Ovary (tissue), 9 donors: ENCODE measurements around the gene NUP188. TPM values are rescaled to one million over a fixed set of nuclear protein-coding genes. Genes with fewer than 3 reads are reported as not detected.

ENCODE experiments used
- DNase-seq, 5 donors: peaks; one replicate each; pipeline ENCODE4 v3.0.0-alpha.2; 2019 to 2020
- H3K27ac ChIP-seq, 2 donors: fragments of 200-600 bp; one replicate each; pipeline versions ENCODE4 v1.5.1 to v1.8.0; 2019 to 2022
- H3K27me3 ChIP-seq: fragments of 200-600 bp; one replicate; pipeline ENCODE4 v1.8.0; 2022
- H3K36me3 ChIP-seq: fragments of 200-600 bp; sonication (generic); one replicate; pipeline ENCODE4 v1.5.1; 2019
- H3K4me1 ChIP-seq: one replicate; pipeline ENCODE4 v1.8.1; 2013; ENCODE audit warnings: mild to moderate bottlenecking, moderate library complexity; ENCODE audit not compliant: insufficient read depth
- H3K4me3 ChIP-seq: fragments of 200-600 bp; sonication (generic); one replicate; pipeline ENCODE4 v1.5.1; 2017
- H3K9me3 ChIP-seq, 2 donors: fragments of 200-600 bp in 1 of 2; sonication (generic) in 1 of 2; one replicate each; pipeline versions ENCODE4 v1.5.1 to v1.8.1; 2013 to 2019; ENCODE audit warnings: mild to moderate bottlenecking in 1 of 2, moderate library complexity in 1 of 2
- EP300 ChIP-seq: sonication (generic); formaldehyde crosslinking; IDR thresholded peaks from one replicate; pipeline ENCODE4 v1.6.1; 2017; ENCODE audit warnings: antibody characterized with exemption
- POLR2A ChIP-seq: fragments of 450-650 bp; IDR thresholded peaks from one replicate; pipeline ENCODE4 v1.6.1; 2017; ENCODE audit warnings: antibody characterized with exemption, mild to moderate bottlenecking, moderate library complexity
- WGBS, 3 donors: extraction: QIAGEN DNeasy Blood & Tissue Kit in 1 of 3; methylation state at CpG; one replicate each; pipeline versions ENCODE4 v1.1.5 to v1.1.7; 2013 to 2017; 5-methylcytosine and 5-hydroxymethylcytosine counted together
- intact Hi-C, 4 donors: fragments of 100-400 bp; cut with DNase I; formaldehyde crosslinking; loops; one replicate each; pipeline versions ENCODE4 v1.11.0 to v1.15.1; 2022 to 2023
- polyA plus RNA-seq, 2 donors: library from polyadenylated mRNA; stranded (reverse); fragments of 200-250 nt in 1 of 2; fragments of 350-450 nt in 1 of 2; fragmentation: Illumina TruSeq in 1 of 2; extraction: RNeasy Lipid Tissue Mini Kit (QIAGEN cat#74804) in 1 of 2; gene quantifications; one replicate each; pipeline ENCODE4 v1.2.3, GENCODE V29; 2013 to 2014
- total RNA-seq, 7 donors: library from RNA; depleted of rRNA in 2 of 7; stranded (reverse); fragments of >200 nt in 2 of 7; fragmentation: NEBNext Ultra II Directional in 3 of 7; extraction: Animal tissue kit (Norgen Biotek cat#: 25700) in 3 of 7; gene quantifications; one replicate each; pipeline versions ENCODE4 v1.1.0 to v1.2.4, GENCODE V29; 2016 to 2023
- TF ChIP-seq, protein P1 (sequence below), 3 donors: fragments of 450-650 bp in 2 of 3; fragments of 200-600 bp in 1 of 3; IDR thresholded peaks; one replicate each; pipeline versions ENCODE4 v1.5.1 to v1.8.0; 2016 to 2022; ENCODE audit warnings: antibody characterized with exemption in 3 of 3, mild to moderate bottlenecking in 1 of 3
- donor health status: DM: no; HTN: no; CAD: no; lungs with moderate emphysema.
- donor health status: DM: no; HTN: no; CAD: no.
- donor health status: Bipolar disorder and iron deficiency.
- donor health status: DM: yes; HTN: yes; CAD: no.
- donor health status: DM: no; HTN: no; CAD: no.
- donor health status: DM: yes; HTN: yes; CAD: no.

The NUP188 gene
- total and polyA plus RNA-seq, 9 donors: 10.6 to 43.8 (median 25.1) TPM

DNA sequence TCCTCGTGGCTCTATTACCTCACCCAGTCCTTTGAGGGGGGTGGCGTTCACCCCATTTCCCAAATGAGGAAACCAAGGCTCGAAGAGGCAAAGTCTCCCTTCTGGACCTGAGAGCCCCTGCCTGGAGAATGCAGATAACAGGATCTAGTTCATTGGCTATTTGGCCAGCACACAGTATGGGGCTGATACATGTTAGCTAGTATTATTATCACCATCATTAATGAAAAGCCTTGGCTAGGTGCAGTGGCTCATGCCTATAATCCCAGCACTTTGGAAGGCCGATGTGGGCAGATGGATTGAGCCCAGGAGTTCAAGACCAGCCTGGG lies 76.4 kb downstream of the NUP188 start:
- H3K27ac ChIP-seq: peak overlapping the region in 1 of 2 donors; percentile 47
- 22 to 38% (median 34%) methylated on average over 4 of the region's 4 CpGs for WGBS, 3 donors
- intact Hi-C loops: no loop called here

DNA sequence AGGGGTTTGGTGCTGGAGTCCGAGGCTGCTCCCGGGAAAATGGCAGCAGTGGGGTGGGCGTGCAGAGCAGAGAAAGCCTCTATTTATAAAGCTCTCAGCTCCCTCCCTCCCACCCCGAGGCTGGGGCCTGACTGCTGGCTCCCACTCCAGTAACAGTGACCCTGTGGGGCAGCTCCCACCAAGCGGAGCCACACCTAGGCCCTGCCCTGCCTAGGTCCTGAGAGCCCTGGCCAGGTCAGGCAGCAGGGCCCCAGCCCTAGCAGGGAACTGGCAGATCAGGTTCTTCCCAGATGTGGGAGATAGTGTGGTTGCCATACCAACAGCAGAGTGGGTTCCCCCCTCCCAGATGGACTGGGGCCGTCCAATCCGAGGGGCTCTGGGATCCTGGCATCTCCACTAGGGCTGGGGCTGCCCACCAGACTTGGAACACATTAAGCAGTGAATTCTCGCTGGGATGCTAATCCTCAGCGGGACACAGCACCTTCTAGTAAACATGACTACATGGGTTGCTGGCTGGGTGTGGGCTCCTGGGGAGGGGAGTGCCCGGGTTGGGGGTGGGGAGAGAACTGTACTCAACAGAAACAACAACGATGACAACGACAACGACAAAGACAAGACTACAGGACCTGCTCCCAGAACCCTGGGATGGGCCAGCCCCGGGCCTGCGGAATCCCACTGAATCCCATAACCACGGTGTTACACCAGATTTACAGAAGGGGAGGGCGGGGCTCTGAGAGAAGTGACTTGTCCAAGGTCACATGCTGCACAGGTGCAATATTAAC lies 79.1 kb downstream of the NUP188 start:
- Histone ChIP-seq H3K4me3 (peak overlapping the region; percentile 89), H3K27ac (peak overlapping the region; percentile 37 to 62), H3K27me3 (no peaks in the 10 kb centered on the region), H3K9me3 (no peaks in the 10 kb centered on the region), H3K4me1 (peaks cover 14% of the 10 kb centered on the region), H3K36me3 (no peaks in the 10 kb centered on the region)
- DNase-seq: no peak
- no peak for TF ChIP-seq POLR2A
- TF ChIP-seq, protein P1, sequence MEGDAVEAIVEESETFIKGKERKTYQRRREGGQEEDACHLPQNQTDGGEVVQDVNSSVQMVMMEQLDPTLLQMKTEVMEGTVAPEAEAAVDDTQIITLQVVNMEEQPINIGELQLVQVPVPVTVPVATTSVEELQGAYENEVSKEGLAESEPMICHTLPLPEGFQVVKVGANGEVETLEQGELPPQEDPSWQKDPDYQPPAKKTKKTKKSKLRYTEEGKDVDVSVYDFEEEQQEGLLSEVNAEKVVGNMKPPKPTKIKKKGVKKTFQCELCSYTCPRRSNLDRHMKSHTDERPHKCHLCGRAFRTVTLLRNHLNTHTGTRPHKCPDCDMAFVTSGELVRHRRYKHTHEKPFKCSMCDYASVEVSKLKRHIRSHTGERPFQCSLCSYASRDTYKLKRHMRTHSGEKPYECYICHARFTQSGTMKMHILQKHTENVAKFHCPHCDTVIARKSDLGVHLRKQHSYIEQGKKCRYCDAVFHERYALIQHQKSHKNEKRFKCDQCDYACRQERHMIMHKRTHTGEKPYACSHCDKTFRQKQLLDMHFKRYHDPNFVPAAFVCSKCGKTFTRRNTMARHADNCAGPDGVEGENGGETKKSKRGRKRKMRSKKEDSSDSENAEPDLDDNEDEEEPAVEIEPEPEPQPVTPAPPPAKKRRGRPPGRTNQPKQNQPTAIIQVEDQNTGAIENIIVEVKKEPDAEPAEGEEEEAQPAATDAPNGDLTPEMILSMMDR (IDR thresholded peaks at IDR 0.05): no peak
- no peak for TF ChIP-seq EP300
- WGBS, 3 donors: 38 to 39% (median 38%) methylated on average over 16 to 17 of the region's 17 CpGs
- intact Hi-C loops: no loop called here

More for the DNA sequence above, 76.4 kb downstream of the NUP188 start:
- H3K4me1 ChIP-seq: peaks cover 14% of the 10 kb centered on the region
- TF ChIP-seq EP300: no peak
- TF ChIP-seq, protein P1 (IDR thresholded peaks at IDR 0.05): no peak
- TF ChIP-seq POLR2A: no peak
- no peaks in the 10 kb centered on the region for H3K9me3 ChIP-seq
- DNase-seq: no peak
- H3K4me3 ChIP-seq: no peak overlapping the region
- no peaks in the 10 kb centered on the region for H3K36me3 ChIP-seq
- no peaks in the 10 kb centered on the region for H3K27me3 ChIP-seq

DNA sequence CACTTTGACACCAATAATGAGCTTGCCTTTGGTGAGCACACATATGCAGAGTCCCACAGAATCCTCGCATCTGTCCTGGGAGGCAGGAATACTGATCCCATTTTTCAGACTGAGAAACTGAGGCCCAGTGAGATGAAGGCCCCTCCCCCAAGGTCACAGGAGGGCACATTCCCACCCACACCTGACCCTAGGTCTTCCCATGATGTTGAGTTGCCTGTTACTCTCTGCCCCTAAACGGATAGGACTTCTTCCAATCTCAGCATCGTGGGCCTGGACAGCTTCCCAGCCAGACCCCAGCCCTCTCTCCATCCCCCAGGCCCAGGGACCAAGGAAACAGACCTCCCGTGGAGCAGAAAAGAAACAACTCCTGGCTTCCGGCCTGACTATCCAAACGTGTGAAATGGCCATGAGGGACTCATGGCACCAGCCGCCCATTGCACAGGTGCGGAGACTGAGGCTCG lies 79.8 kb downstream of the NUP188 start:
- H3K36me3 ChIP-seq: no peaks in the 10 kb centered on the region
- intact Hi-C loops: no loop called here
- peak overlapping the region in 1 of 2 donors; percentile 37 for H3K27ac ChIP-seq
- peaks cover 10% of the 10 kb centered on the region for H3K4me1 ChIP-seq
- no peaks in the 10 kb centered on the region for H3K9me3 ChIP-seq
- 20 to 25% (median 22%) methylated on average over 9 of the region's 9 CpGs for WGBS, 3 donors
- no peak for DNase-seq
- TF ChIP-seq POLR2A (no peak), EP300 (no peak)
- TF ChIP-seq, protein P1 (IDR thresholded peaks at IDR 0.05): no peak
- H3K4me3 ChIP-seq: peak overlapping the region; percentile 89
- no peaks in the 10 kb centered on the region for H3K27me3 ChIP-seq

DNA sequence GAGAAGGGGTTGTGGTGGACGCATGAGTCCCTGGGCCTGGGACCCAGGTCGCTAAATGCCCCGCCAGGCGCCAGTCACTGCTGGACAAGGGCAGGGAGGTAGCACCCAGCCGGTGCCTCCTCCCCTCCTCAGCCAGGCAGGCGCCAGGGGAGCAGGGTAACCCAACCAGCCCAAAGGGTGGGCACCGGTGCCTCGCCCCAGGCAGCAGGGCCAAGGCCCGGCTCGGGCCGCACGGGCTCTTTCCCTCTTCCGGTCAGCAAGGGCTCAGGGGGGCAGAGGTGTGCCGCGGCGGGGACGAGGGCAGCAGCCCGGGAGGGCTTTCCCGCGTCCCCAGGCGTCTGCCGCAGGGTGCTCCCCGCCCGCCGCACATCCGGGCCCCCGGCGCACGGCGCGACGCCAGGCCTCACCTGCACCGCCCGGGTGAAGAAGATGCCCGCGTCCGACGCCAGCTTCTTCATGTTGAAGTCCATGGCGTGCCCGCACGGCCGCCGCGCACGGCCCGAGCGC lies 80.2 kb downstream of the NUP188 start:
- intact Hi-C loops: no loop called here
- peak overlapping the region in 1 of 2 donors; percentile 37 for H3K27ac ChIP-seq
- H3K36me3 ChIP-seq: no peaks in the 10 kb centered on the region
- H3K4me1 ChIP-seq: peaks cover 7% of the 10 kb centered on the region
- peak overlapping the region; percentile 89 for H3K4me3 ChIP-seq
- H3K9me3 ChIP-seq: no peaks in the 10 kb centered on the region
- H3K27me3 ChIP-seq: no peaks in the 10 kb centered on the region
- peak in 3 of 5 donors; percentile 53 to 79 (median 74) for DNase-seq
- no peak for TF ChIP-seq EP300
- TF ChIP-seq POLR2A: peak; percentile 9
- 1 to 2% (median 1%) methylated on average over 17 to 47 of the region's 47 CpGs for WGBS, 3 donors
